Stromal cell of bone marrow (primary cell): Measurements from ENCODE around the gene SLC35F3.
A peak's percentile ranks its signal among the peaks of the same experiment; 100 is the strongest.
"Not testable (repeated sequence)": the region's sequence is repeated elsewhere in the genome, so short reads cannot be mapped to it uniquely, and the experiment has no call there.

Source experiments
- DNase-seq: peaks from one replicate; pipeline ENCODE4 v3.0.0-alpha.2; 2012; ENCODE audit warnings: low read depth

Gene SLC35F3

DNA sequence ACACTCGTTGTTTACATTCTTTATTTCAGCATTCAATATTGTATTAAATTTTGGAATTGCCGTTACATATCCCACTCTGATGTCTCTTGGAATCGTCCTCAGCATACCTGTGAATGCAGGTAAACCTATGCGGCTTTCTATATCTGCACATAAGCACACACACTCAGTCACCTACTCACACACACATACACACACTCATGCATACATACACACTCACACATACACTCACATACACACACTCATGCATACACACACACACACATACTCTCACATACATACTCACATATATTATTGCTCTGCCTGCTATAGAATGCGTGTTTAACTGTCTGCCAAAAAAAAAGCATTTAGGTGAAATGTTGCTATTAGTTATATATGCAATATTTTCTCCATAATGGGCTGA lies 415.6 kb downstream of the SLC35F3 start:
- no peak for DNase-seq

DNA sequence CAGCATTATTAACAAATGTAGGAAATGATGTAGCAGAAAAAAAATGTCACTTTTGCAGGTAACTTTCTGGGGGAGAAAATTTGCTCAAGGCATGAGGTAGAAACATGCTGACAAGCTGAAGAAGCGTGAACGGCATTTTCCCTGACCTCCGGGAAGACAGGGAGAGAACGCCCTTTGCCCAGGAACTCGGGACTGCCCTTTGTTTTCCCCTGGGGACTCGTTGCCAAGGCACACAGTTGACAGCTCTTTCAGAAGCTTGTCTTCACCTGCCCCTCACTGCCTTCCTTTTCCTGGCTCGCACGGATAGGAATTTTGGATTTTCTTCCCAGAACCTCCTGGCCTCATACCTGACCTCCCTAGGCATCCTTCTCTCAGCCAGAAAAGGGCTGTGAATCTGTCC lies 416.1 kb downstream of the SLC35F3 start:
- DNase-seq: no peak

DNA sequence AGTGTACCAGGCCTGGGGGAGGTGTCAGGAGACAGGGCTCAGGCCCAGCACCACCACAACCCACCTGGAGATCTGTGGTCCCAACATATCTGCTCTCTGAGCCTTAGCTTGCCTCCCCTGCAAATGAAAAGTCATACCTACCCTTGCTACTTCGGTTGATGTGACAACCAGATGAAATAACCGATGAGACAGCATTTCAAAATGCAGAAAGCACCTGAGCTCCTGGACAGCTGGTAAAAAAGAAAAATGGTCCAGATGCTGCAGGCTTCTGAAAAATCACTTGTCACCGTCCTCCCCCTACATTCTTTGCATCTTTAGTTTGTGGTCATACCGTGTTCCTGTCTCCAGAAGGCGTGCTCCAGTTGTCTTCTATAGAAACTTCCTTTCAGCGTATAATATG lies 416.8 kb downstream of the SLC35F3 start:
- no peak for DNase-seq

DNA sequence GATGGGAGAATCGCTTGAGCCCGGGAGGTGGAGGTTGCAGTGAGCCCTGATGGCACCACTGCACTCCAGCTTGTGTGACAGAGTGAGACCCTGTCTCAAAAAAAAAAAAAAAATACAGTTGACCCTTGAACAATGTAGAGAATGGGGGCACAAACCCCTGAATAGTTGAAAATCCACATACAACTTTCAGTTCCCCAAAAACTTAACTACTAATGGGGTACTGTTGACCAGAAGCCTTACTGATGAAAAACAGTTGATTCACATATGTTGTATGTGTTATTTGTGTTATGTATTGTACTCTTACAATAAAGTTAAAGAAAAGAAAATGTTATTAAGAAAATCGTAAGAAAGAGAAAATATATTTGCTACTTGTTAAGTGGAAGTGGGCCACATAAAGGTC lies 417.6 kb downstream of the SLC35F3 start:
- DNase-seq: no peak

DNA sequence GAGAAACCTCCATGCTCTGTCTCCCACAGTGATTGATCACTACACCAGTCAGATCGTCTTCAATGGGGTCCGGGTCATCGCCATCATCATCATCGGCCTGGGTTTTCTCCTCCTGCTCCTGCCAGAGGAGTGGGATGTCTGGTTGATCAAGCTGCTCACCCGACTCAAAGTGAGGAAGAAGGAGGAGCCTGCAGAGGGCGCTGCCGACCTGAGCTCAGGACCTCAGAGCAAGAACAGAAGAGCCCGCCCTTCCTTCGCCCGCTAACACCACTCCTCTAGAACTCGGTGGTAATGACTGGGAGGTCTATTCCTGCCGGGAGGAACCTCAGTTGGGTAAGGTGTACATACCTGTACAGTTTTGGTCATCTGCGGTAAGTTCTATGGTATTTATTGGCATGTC lies 418.5 kb downstream of the SLC35F3 start:
- DNase-seq: no peak

DNA sequence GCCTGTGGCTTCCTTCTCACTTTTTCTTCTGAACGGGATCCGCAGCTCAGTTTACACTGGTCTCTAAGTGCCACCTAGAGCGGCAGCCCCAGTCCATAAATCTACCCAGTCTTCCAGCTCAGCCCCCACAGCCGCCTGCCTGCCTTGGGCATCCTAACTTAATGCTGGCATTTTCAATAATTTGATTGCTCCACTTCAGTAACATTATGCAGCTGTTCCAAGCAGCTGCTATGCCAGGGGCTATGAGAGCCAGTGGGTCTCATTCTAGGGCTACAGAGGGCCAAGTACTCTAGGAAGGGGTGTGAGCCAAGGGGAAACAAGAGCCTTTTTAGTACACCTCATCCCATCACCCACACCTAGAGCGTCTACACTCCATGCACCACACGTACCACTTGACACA lies 420.3 kb downstream of the SLC35F3 start:
- DNase-seq: no peak

DNA sequence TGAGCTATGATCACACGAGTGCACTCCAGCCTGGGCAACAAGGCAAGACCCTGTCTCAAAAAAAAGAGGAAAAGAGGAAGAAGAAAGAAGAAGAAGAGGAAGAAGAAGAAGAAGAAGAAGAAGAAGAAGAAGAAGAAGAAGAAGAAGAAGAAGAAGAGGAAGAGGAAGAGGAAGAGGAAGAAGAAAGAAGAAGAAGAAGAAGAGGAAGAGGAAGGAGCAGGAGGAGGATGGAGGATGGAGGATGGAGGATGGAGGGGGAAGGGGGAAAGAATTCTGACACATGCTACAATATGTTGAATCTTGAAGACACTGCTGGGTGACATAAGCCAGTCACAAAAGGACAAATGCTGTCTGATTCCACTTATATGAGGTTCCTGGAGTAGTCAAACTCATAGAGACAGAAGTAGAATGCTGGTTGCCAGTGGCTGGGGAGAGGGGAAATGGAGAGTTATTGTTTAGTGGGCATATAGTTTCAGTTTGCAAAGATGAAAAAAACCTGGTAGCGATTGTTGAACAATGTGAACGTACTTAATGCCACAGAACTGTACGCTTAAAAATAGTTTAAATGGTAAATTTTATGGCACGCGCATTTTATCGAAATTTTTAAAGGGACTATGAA lies 421.5 kb downstream of the SLC35F3 start:
- no peak for DNase-seq

DNA sequence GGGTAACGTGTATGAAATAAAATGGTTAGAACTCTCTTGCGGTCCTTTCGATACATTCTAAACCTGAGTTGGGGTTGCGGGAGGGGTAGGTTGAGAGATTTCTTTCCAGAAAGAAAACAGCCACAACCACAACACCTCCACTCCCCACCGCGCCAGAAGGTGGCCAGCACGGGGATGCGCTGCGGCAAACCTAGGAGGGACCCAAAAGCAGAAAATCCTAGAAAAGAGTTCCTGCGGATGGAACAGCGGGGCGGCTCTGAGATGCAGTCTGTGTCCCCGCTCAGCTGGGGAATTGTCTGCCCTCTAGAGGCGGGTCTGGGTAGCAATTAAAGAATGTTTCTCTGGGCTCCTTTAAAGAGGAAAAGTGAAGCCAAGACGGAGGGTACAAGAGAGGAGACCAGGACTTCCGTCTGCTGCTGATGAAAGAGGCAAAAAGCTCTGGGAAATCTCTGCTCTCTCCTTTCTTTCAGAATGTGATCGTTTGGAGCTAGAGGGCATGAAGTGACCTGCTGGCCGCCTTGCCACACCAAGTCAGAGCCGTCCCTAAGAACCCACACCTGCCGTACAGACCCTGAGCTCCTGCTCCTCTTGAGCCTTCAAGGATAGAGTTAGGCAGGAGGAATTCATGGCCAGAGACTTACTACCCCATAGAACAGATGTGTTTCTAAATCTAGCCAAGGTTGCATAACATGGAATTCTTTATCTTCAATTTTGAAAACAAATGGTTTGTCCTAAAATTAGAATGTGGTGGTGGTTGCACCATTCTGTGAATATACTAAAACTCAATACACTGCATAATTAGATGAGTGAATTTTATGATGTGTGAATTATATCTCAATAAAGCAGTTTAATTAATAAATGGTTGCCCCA lies 422.3 kb downstream of the SLC35F3 start:
- peak; percentile 26 for DNase-seq

DNA sequence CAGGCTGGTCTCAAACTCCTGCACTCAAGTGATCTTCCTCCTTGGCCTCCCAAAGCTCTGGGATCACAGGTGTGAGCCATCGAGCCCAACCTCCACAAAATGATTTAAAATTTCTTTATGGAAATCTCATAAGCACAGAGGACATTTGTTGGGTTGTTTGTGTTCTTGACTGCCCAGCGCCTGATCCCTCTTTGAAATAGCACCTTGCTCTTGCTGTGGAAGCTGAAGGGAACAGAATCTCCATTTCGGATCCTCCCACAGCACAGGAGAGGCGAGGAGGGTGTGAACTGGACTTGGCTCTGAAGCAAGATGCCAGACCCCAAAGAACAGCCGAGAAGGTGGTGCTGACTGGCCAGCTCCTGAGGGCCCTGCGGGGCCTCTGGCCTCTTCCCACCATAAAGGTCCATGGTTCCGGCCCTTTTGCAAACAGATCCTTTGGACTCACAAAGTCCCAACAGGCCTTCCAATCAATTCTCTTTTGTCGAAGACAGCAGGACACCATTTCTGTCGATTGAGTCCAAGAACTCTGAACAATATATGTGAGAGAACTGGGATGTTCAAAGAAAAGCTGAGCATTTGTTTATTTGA lies 423.2 kb downstream of the SLC35F3 start:
- DNase-seq: no peak

DNA sequence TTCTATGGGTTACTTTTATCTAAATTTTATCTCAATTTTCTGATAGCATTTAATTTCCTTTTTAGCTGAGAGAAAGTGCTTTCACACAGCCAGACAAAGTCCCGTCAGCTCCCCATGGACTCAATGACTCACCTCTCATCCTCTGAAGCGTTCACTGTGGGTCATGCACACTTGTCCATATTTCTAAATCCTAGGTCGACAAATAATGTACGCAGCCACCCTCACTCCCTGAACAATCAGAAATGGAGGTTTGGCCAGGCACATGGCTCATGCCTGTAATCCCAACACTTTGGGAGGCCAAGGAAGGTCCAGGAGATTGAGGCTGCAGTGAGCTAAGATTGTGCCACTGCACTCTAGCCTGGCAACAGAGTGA lies 426.4 kb downstream of the SLC35F3 start:
- no peak for DNase-seq

DNA sequence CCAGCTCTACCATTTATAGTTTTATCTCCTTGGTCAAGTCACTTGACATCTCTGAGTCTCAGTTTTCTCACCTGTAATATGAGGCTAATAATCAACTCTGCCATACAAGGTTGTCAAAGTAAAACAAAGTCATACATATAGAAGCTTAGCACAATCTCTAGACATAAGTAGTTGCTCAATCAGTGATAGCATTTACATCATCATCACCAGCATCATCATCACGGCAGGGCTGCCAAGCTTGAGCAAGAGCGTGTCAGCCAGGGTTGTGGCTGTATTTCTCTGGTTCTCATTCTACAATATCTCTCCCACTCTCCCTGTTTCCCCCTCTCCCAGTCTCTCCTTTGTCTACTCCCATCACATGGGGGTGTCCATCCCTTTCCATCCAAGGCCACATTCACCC lies 427.0 kb downstream of the SLC35F3 start:
- no peak for DNase-seq

DNA sequence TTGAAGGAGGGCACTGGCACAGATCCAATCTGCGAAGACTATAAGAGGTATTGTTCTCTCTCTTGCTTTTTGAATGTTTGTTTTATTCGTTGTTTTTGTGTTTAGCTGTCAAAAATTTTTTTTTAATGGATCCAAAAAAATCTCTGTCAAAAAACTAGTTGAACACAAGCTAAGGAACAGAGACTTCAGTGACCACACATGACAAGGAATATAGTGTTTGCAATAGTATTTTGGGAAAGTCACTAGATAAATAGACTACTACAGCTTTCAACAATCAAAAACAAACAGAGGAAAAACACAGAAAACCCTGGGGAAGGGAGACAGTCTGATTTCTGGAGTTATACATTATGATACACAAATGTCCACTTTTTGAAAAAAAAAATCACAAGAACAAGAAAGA lies 431.9 kb downstream of the SLC35F3 start:
- DNase-seq: no peak

DNA sequence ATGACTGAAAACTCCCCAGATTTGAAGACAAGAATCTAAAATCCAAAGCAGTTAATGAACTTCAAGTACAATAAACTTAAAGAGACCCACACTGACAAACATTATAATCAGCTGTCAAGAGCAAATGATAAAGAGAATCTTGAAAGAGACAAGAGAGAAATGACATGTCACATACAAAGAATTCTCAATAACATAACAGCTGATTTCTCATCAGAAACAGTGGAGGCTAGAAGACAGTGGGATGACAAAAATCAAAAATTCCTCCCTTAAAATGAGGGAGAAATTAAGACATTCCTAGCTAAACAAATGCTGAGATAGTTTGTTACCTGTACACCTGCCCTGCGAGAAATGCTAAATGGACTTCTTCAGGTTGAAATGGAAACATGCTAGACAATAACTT lies 432.8 kb downstream of the SLC35F3 start:
- DNase-seq: no peak

DNA sequence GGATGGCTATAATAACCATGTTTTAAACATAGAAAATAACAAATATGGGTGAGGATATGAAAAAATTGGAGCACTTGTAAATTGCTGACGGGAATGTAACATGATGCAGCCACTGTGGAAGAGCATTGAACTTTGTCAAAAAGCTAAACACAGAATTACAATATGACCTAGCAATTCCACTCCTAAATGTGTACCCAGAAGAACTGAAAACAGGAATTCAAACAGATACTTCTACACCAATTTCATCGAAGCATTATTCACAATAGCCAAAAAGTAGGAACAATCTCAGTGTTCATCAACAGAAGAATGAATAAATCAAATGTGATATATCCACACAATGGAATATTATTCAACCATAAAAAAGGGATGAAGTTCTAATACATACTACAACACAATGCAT lies 436.1 kb downstream of the SLC35F3 start:
- no peak for DNase-seq

DNA sequence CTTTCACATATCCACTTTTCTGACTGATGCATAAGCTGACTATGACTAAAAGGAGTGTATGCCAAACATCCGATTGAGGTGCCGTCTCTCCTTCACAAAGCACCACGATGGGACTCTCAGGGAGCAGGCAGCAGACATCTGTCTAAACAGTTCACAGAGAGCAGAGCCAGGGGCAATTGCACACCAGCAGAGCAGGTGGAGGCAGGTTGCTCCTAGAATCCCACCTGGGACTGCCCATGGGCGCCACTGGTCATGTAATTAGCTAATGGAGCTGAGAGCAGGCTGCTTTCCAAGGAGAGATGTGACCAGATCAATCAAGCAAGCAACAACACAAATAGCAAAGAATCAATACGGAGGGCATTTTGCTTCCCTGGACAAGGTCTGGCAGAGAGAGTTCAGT lies 438.3 kb downstream of the SLC35F3 start:
- DNase-seq: no peak

DNA sequence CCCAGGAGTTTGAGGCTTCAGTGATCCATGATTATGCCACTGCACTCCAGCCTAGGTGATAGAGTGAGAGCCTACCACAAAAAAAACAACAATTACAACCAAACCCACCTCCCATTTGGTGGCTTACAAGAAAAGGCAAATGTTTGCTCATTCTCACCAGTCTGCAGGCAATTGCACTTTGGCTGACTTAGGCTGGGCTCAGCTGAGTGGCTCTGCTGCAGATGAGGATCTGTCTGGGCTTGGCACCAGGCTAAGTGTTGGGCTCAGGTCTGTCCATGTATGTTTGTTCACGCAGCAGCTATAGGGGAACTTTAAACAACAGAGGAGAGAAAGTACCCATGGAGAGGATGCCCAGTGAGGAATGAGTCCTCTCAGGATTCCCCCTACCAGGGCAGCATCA lies 440.8 kb downstream of the SLC35F3 start:
- no peak for DNase-seq

DNA sequence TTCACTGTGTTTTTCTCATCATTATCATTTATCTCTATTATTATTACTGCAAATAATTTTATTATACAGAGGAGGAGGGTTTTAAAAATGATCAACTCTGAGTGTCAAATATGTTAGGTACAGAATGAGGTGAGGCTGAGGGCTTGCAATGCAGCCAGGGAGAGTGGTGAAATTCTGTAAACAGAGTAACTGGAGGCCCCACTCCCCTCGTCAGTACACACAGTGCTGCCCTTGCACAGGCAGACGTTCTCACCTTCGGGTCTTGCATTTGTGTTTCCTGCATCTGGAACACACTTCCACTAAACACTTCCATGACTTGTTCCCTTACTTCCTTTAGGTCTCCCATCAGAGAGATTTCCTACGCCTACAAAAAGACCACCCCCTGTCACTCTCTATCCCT lies 444.5 kb downstream of the SLC35F3 start:
- no peak for DNase-seq

DNA sequence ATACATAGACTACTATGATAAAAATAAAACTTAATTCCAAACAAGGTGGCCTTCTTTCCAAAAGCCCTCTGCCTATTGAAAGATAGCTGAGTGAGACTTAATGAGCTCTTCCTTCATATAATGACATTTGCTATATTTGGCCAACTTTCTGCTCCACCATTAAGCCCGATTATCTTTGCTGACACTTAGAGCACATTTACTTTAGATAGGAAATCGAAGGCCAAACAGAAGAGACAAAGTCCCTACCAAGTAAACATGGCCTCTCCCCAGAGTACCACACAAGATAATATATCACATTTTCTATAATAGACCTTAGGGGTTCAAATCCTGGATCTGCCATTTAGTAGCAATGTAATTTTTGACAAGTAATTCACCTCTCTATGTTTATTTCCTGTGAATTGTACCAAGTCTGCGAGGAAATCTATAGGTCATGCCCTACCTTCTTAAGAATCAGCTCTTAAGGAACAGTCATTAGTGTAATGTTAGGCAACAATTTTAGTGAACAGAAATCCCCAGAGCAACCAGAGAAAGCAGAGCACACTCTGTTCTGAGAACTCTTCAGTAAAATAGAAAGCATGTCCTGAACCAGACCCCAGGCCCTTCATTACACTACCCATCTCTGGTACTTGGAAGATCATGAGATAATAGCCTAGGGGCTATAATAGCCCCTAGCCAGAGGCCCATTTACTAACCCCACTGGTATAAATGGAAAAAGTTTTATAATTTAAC lies 451.5 kb downstream of the SLC35F3 start:
- DNase-seq: no peak

DNA sequence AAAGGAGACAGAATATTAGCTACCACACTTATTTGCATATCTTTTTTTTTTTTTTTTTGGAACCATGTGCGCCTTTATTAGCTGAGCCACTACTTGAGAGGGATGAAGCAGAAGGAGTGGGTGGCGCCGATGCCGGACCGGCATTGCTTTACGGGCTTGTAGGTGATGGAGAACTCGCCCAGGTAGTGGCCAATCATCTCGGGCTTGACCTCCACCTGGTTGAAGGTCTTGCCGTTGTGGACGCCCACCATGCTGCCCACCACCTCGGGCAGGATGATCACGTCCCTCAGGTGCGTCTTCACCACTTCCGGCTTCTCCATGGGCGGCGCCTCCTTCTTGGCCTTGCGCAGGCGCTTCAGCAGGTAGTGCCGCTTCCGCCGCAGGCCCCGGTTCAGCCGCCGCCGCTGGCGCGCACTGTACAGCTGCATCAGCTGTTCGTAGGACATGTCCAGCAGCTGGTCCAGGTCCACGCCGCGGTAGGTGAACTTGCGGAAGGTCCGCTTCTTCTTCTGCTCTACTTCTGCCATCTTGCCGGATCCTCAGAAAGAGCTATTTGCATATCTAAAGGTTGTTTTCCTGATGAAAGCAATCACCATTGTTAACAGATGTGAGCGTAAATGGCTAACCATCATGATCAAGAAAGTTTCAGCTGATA lies 452.3 kb downstream of the SLC35F3 start:
- not testable (repeated sequence) for DNase-seq

DNA sequence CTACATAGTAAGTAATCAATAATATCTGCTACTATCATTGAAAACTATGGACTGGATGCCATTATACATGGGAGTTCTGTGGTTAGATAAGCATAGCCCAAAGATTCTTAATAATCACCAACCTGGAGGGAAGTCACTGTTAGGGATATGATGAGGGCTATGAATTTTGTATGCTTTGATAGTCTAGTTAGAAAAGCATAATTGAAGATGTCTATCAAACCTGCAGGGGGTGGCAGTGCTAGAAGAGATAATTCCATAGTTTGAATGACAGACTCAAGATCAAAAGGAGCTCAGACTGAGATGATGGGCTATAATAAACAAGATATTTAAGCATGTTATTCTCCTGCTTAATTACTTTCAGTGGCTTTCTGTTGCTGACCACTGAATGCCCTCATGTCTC lies 453.4 kb downstream of the SLC35F3 start:
- DNase-seq: no peak

DNA sequence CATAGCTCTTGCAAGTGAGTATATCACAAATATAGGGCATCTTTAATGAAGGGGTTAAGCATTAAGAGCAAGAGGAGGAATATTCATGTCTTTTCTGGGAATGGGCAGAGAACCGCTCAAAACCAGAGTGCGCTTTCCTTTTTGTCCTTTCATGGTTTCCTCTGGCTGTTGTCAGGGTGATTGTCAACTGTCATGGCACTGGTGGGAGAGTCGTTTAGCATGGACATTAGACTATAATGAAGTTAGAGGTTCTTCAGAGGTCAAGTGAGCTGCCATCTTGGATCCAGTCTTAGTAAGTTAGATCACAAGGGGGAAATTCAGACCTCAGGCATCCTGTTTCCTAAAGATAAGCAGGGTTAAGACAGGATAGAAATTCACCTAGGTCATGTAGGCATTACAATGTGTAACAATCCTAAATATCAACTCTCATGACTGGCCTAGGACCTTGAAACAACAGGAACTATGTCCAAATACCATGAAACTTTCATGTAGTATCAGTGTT lies 456.7 kb downstream of the SLC35F3 start:
- no peak for DNase-seq

DNA sequence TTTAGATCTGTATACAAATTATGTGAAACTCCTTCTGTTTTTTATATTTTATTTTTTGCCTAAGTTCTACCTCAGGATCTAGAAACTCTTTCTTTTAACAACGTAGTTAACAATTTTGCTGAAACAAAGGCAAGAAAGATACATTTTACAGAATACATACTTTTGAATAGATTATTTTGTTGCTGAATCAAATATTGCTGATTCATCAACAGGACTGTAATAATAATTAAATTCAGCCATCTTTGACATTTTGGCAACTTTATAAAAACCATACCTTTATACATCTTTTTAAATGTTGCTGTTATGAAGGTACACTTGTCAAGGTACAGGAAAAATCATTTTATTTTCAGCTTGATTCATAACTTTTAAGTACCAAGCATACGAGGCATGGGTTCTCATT lies 458.1 kb downstream of the SLC35F3 start:
- DNase-seq: no peak
